Fibroblast of skin of abdomen (primary cell): ENCODE data around the gene TMEM129.
A peak's percentile ranks its signal among the peaks of the same experiment; 100 is the strongest.

Source experiments
- DNase-seq: peaks from one replicate; pipeline ENCODE4 v3.0.0-alpha.2; 2013

Gene TMEM129

DNA sequence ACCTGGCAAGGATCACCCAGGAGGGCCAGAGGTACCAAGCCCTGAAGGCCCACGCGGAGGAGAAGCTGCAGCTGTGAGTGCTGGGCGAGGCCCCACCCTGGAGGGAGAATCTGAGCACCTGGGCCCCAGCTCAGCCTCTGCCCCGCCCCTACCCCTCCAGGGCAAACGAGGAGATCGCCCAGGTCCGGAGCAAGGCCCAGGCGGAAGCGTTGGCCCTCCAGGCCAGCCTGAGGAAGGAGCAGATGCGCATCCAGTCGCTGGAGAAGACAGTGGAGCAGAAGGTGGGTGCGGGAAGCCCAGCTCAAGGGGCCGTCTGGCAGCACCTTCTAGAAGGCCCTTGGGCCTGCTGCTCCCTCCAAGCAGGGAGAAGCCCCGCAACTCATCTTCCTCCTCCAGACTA, 23.4 kb upstream of the TMEM129 start:
- DNase-seq = no peak

DNA sequence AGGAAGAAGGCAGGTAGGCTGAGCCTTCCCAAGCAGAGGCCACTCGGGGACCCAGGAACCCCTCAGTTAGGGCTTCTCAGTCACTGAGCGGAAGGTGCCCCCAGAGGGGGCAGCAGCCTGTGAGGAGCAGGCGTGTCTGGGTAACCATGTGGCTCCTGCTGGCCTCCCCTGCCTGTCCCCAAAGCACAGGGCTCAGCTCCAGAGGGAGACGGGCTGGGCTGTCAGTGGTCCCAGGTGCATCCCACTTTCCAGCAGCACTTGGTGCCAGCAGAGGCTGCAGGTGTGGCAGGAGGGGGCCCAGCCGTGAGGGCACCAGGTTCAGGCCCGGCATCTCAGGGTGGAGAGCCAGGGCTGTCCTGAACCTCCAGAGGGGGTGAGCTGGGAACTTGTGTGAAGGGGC, 22.9 kb upstream of the TMEM129 start:
- no peak for DNase-seq

DNA sequence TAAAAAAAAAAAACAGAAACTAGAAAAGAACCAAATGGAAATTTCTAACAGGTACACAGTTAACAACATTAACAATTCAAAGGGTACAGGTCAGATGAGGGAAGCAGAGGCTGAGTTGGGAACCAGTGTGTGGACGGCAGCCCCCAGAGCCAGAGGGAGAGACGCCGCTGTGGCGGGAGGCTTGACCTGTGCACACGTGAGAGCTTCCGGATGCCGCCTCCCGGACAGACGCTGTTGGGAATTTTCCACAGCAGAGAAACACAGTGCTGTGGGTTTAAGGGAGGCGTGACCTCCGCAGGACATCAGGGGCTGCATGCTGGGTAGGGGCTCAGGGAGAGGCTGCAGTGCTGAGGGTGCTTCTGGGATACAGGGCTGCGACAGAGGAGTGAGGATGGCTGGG, 22.4 kb upstream of the TMEM129 start:
- DNase-seq = no peak

DNA sequence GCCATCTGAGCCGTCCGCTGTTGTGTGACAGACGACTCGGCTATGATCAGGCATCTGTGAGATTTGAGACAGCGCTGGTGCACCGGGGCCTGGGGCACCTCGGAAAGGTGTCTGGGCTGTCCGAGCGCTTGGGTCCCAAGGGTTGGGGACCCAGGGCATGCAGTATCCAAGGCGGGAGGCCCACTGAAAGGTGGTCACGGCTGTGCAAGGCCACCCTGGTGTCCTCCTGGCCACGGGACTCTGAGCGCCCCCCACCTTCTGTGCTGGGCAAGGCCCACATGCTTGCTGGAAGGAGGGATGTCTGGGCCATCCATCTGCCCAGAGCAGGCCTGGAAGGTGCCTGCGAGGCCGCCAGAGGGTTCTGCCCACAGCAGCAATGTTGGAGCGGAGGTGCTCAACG, 20.1 kb upstream of the TMEM129 start:
- DNase-seq = no peak

DNA sequence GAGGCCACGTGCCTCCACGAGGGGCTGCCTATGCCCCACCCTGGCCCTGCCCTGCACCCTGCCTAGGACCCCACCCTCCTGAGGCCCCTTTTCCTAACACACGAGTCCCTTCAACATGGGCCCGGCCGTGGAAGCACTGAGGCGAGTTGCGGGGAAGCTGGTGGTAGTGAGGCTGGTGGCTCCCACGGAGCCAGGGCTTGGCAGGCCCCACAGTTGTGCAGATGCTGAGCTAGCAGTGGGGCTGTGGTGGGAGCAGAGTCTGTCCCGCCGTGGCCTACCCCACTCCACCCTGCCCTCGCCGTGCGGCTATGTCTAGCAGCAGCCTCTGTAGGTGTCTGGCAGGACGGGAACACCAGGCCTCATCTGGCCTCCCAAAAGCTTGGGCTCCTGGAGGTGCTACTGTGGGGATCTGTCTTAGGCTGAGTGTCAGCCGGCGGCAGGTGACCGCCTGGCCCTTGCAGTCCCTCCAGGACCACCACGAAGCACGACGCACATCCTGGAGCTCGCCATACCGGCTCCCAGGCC, 19.0 kb upstream of the TMEM129 start:
- no peak for DNase-seq

DNA sequence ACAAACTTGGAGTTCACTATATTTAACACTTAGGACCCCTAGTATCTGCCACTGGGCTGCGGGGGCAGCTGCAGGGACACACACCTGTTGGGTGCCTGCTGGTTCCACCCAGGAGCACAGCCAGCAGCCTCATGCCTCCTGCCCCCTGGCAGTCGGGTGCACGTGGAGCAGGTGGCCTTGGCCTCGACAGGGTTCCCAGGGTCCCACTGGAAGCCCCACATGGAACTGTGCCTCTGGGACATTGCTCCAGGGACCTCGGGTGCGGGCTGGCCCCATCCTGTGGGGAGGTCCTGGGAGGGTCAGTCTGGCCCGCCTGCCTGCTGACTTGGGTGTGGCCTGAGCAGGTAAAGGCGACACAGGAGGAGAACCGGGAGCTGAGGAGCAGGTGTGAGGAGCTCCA, 18.2 kb upstream of the TMEM129 start:
- DNase-seq = no peak

DNA sequence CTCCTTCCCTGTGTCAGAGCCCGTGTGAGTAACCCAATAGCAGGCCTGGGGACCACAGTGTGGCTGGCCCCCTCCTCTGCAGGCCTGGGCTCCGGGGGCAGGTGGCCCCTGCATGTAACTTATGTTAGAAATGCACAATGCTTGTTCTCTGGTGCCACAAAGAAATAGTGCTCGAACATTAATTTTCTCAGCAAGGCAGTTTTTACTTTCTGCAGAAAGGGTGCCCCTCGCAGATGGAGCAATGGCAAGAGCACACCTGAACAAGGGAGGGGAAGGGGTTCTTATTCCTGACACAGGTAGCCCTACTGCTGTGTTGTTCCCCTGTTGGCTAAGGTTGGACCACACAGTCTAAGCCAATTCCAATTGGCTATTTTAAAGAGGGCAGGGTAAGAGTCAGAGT, 17.3 kb upstream of the TMEM129 start:
- DNase-seq = no peak

DNA sequence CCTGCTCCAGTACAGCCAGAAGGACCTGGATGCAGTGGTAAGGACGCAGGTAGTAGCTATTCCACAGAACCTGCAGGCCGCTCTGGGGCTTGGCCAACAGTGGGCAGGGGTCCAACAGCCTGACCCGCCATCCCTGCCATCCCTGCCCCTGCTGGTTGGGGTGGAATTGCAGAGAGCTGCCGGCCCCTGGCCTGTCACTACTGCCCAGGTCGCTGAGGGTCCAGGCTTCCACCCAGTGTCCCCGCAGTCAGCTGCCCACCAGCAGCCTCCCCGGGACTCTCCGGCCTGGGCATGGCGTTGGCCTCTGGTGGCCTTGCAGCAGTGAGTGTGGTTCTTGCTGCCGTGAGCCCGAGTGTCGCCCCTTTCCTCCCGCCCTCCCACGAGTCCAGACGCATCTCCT, 16.5 kb upstream of the TMEM129 start:
- DNase-seq = no peak

DNA sequence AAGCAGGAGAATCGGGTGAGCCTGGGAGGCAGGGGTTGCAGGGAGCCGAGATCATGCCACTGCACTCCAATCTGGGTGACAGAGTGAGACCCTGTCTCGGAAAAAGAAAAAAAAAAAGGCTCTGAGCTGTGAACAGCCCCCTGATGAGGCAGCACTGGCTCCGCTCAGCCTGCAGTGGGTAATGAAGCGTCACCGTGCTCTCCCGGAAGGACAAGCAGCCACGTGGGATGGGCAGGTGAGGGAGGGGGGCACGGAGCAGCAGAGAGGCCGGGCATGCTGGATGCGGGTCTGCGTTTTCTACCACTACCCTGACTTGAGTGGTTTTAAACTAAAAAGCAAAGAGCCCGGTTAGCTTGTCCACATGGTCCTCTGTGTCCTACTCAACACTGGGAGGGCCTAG, 15.7 kb upstream of the TMEM129 start:
- DNase-seq = no peak

DNA sequence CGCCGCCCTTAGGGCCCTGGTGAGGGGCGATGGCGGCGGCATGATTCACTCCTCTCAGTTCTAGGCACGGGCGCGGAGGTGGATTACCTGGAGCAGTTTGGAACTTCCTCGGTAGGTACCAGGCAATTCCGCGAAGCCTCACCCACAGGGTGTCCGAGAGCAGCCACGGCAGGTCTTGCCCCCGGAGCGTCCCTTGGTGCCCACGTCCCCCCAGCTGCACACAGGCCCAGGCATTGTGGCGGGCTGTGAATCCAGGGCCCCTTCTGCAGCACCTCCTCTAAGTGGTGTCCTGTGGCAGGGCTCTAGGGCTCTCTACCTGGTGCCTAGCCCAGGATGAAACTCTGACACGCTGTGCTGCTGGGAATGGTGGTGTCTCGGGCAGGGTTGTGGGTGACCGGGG, 14.1 kb upstream of the TMEM129 start:
- no peak for DNase-seq

DNA sequence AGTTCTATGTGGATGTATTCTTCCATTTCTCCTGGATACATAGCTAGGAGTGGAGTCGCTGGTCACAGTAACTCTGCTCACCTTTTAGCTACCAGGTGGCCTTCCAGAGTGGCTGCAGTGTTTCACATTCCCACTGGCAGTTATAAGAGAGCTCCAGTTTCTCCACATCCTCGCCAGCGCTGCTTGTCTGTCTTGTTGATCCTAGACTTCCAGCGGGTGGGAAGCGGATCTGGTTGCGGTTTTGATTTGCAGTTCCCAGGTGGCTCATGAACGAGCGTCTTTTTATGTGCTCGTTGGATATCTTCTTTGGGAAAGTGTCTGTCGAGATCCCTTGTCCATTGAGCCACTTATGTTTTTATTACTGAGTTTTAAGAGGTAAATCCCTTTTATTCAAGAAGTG, 11.8 kb upstream of the TMEM129 start:
- no peak for DNase-seq

DNA sequence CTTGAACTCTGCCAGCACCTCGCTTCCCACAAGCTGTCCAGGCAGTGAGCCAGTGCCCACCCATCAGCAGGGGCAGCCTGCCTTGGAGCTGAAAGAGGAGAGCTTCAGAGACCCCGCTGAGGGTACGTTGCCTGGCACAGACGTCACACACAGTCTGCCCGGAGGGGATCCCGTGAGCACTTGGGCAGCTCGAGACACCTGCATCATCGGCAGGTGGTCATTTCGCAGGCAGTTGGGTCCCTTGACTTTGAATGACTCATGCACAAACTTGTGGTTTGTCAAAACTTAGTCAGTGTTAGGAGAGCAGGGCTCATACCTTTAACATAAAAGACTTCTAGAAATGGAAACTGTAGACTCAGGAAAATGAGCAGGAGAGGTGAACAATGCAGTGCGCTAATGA, 10.1 kb upstream of the TMEM129 start:
- no peak for DNase-seq

DNA sequence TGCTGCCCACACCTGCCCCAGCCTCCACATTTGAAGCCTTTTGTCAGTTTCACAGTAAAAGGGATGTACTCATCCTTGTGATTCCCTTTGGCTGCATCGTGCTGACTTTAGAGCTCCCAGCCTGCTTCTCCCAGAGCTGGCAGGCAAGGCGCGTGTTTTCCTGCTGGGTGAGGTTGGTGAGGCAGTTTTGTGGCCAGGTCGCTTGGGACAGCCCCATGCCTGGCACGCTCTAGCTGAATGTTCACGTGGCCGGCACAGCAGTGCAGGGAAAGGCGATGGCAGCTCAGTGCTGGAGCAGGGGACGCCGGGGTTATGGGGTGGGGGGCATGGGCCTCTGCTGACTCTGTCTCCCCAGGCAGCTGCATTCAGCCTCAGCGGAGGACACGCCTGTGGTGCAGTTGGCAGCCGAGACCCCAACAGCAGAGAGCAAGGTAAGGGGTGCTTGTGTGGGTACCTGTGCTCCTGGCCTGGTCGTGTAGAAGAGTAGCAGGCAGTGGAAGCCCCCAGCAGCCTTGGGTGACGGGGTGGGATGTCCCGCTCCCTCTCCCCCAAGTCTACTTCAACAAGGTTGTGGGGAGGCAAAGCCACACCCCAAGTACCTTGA, 9.5 kb upstream of the TMEM129 start:
- no peak for DNase-seq

DNA sequence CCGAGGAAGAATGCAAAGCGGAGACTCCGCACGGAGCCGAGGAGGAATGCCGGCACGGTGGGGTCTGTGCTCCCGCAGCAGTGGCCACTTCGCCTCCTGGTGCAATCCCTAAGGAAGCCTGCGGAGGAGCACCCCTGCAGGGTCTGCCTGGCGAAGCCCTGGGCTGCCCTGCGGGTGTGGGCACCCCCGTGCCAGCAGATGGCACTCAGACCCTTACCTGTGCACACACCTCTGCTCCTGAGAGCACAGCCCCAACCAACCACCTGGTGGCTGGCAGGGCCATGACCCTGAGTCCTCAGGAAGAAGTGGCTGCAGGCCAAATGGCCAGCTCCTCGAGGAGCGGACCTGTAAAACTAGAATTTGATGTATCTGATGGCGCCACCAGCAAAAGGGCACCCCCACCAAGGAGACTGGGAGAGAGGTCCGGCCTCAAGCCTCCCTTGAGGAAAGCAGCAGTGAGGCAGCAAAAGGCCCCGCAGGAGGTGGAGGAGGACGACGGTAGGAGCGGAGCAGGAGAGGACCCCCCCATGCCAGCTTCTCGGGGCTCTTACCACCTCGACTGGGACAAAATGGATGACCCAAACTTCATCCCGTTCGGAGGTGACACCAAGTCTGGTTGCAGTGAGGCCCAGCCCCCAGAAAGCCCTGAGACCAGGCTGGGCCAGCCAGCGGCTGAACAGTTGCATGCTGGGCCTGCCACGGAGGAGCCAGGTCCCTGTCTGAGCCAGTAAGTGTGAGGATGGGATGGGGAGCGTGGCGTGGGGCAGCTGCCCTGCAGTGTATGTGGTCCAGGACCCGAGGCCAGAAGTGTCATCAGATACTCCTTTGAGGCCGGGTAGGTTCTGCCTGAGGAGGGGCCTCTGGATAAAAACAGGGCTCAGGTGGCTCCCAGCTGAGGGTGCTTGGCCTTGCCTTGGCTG, 7.2 kb upstream of the TMEM129 start:
- no peak for DNase-seq

DNA sequence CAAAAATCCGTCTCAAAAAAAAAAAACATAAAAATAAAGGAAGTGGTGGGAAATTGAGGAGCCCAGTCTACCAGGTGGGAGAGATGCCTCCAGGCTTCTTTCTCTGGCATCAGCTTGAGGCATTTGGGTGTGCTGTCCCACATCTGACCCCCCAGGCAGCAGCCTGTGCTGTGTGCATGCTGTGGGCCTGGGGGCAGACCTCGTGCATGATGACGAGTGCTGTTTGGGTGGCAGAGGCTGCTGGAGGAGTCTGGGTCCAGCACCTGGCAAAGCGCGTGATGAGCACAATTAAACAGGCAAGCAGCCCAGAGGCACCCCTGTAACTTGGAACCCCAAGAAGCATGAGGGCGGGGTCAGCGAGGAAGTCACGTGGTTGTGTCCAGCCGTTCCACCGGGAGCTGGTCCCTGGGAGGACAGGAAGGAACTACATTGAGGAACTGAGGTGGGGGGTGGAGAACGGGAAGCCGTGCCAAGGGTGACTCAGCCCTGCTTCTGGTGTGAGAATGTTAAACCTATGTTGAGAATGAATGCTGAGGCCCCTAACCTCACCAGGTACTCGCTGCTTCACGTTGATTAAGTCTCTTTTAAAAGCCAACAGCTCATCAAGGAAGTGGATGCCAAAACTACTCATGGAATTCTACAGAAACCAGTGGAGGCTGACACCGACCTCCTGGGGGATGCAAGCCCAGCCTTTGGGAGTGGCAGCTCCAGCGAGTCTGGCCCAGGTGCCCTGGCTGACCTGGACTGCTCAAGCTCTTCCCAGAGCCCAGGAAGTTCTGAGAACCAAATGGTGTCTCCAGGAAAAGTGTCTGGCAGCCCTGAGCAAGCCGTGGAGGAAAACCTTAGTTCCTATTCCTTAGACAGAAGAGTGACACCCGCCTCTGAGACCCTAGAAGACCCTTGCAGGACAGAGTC, 6.3 kb upstream of the TMEM129 start:
- DNase-seq = peak; percentile 62

DNA sequence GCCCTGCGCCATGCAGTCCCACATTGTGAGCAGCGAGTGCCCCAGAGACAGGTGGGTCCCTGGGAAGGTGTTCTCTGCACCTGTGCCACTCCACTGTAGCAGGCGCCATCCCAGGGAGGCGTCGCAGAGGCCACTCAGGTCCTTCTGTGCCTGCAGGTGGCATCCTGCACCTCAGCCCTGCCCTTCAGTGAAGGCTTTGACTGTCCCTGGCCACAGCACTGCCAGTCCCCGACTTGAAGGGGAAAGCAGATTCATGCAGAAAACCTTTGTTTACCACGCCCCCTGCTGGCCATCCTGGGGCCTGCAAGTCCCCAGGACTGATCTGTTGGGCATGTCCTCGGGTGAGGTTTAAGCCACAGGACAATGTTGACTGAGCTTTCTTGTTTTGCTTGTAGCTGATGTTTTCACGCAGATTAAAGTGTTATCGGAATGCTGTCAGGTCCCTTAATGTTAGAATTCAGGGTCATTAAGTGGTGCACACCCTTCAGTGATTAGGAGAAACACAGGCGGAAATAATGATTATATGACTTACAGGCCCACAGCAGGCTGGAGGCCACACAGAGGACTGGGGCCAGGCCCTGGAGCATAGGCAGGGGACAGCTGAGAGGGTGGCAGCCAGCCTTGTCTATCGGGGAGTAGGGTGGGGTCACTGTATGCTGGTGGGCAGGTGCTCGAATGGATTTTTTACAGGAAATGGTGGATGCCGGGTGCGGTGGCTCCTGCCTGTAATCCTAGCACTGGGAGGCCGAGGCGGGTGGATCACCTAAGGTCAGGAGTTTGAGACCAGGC, 5.2 kb upstream of the TMEM129 start:
- DNase-seq = peak; percentile 68

DNA sequence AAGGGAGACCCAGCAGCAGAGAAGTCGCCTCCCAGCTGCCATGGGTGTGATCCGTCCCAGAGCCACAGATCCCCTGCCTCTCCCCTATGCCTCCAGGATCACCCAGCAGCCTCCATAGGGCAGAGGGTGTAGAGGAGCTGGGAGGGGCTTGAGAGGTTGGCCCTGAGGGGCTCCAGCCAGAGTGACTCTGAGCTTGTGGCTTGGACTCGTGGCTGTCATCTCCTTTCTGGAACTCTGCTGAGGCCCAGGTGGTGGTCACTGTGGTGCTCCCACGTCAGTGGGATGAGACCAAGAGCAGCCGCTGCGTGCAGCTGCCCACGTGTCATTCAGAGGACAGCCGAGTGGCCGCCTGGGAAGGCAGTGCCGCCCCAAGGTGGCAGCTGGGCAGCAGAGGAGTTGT, 4.4 kb upstream of the TMEM129 start:
- no peak for DNase-seq

DNA sequence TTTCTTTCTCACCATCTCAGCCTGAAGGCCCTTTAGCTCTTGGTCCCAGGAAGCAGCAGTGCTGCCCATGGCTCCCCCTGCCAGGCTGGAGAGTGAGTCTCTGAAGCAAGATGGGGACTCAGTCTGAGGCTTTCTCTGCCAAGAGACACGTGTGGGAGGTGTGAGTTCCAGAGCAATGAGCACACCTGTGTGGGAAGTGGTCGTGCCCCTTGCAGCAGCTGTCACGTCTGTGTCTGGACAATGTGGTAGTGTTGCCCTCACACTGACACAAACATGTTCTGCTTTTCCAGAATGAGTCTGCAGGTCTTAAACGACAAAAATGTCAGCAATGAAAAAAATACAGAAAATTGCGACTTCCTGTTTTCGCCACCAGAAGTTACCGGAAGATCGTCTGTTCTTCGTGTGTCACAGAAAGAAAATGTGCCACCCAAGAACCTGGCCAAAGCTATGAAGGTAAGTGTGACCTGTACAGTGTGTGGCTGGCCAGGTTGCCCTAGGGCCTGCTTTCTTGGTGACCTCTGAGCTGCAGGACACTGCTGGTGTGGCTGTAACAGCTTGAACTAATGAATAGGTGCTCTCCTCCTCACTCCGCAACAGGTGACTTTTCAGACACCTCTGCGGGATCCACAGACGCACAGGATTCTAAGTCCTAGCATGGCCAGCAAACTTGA, 2.1 kb upstream of the TMEM129 start:
- no peak for DNase-seq

DNA sequence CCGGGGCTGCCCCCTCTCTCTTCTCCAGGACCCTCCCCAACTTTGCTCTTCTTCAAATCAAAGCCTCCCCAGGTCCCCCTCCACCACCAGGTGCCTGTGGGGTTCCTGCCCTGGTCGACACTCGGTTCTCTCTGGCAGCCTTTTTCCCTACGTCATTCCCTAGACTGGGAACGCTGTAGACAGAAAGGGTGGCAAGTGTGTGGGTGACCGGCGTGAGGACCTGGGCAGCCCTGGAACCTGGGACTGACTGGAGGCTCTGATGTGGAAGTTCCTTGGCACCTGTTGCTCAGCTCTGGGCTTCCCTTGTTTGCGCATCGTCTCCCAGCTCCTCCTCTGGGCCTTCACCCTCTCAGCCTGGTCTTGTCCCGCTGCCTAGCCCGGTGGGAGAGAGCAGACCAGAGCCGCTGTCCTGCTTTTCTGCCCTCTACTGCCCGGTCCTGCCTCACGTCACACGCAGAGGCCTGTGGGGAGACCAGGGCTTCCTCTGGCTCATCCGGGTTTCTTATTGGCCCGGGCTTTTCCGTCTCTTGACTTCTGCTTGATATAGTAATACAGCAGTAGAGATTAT, 1.5 kb upstream of the TMEM129 start:
- DNase-seq = no peak

DNA sequence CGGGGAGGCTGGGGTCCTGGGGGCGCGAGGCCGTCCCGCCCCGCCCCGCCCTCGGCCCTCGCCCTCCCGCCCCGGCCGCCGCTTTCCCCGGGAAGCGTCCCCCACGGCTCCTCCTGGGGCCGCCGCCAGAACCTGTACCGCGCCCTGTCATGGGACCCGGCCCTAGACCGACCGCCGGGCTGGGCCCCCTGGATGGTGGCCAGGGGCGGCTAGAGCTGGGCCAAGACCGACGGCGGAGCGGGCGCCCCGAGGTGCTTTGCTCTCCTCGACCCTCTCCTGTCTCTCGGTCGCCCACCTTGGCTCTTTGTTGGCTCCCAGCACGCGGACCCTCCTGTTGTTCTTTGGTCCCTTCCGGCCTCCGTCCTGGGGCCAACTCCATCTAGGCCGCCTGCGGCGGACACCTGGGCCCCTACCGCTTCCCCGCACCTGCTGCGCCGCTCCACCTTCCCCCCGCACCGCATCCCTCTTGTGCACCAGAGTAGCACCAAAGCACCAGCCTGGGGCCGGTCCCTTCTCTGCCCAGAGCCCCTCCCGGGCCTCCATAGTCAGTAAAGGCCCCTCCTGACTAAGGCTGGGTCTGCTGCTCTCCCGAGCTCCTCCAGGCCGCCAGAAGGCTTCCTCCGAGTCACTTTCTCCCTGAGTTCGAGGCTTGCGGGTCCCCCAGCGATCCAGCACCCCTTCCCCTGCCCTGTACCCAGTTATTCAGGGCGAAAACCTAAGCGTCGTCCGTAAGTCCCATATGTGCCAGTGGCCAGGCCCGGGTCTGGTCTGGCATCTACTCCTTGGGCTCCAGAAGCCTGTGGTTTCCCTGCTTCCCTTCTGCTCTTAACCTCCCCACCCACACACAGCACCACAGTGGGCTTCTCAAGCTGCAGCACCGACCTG, 785 bp upstream of the TMEM129 start:
- no peak for DNase-seq
